ENCODE data around the gene MAP1B.
"Not testable (repeated sequence)": the region's sequence is repeated elsewhere in the genome, so short reads cannot be mapped to it uniquely, and the experiment has no call there.

Gene MAP1B

DNA sequence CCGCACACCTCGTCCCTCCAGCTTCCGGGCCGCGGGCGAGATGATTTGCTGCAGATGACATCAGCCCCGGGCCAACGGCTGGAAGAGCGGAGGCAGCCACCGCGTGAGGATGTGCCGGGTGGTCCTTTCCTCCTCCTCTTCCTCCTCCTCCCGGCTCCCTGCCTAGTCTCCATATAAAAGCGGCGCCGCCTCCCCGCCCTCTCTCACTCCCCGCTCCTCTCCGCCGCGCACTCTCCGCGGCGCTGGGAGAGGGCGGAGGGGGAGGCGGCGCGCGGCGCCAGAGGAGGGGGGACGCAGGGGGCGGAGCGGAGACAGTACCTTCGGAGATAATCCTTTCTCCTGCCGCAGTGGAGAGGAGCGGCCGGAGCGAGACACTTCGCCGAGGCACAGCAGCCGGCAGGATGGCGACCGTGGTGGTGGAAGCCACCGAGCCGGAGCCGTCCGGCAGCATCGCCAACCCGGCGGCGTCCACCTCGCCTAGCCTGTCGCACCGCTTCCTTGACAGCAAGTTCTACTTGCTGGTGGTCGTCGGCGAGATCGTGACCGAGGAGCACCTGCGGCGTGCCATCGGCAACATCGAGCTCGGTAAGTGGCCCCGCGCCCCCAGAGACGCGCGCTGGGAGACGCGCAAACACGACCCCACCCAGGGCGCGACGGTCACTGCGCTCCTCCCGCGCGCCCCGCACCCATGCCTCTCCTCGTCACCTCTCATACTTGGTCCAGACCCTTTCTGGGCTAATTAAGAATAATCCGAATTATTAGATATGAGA is at the start of gene MAP1B:
TSS of gene MAP1B (plus strand) at position 345 of the 770 bp plus-strand sequence. CDS start at position 402, 57 bp downstream.
- DNase-seq, result no peak

GRCh38 chr5:72057816-72058215 is 49.5 kb upstream of the MAP1B start:
- no peak for DNase-seq

DNA sequence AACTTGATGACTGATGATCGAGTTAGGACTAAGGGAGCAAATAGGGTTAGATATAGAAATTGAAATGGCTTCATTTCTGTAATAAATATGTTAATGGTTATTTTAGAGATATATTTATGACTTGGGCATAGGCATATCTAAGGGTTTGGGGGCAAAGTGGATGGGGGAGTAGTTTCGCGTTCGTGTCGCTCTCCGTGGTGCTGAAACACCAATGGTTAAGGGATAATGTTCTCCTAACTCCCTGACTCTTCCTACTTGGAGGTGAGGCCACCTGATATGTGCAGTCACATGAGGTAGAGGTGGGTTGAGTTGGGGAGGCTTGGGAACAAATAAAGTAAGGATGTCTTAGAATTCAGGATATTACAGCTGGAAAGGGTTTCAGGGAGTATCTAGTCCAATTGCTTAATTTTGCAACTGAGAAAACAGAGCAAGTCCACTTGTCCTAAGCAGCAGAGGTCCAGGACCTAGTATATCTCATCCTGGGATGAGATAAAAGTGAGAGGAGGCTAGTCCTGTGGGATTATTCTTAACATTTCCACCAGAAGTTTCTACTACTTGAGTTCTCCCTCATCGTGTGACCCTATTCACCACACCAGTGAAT is 44.0 kb upstream of the MAP1B start:
- no peak for DNase-seq

DNA sequence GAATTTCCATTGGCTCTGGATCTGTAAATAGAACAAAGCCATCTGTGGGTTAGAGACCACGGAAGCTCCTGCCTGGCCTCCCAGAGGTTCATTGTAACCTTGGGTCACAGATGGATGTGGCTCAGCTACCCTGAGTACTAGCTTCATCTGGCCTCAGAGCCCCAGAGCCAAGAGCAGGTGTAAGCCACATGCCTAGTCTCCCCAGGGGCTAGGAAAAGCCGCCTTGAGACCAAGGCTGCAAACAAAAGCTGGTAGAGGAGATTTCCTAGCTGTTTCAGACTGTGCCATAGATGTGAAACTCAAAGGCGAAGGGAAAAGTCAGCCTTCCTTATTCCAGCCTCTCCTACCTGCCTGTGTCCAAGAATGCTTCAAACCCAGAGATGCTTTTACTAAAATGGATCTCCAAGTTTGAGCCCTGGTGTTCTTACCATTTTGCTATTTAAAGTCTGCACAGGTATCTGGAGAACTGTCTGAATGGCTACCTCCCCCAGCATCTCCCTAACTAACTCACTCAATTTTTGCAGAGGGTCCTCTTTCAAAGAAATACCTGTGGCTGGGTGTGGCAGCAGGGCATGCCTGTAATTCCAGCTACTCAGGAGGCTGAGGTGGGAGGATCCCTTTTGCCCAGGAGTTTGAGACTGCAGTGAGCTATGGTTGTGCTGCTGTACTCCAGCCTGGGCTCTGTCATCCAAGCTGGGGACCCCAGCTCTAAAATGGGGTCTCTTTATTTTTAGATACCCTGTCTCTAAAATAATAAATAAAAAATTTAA is 42.3 kb upstream of the MAP1B start:
- DNase-seq, result no peak

DNA sequence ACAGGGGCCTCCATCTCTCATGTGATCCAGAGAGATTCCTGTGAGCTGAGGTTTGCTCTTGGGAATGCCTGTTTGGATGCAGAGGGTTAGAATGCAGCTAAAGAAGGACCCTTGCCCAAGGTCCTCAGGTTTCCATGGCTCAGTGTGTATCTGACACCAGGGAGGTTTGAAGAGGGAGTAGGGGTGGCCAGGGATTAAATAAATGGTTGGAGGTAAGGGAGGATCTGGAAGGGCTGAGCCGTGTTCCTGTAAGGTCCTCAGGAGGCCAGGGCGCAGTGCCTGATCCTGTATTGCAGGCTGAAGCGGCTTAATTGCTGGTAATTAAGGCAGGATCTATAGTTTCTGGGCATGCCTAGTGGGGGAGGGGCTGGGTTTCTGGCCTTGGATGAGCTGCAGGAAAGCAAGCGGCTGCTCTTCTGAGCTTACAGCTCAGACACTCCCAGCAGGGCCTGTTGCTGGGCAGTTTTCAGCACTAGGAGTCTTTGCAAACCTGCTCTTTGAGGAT is 41.5 kb upstream of the MAP1B start:
- no peak for DNase-seq

DNA sequence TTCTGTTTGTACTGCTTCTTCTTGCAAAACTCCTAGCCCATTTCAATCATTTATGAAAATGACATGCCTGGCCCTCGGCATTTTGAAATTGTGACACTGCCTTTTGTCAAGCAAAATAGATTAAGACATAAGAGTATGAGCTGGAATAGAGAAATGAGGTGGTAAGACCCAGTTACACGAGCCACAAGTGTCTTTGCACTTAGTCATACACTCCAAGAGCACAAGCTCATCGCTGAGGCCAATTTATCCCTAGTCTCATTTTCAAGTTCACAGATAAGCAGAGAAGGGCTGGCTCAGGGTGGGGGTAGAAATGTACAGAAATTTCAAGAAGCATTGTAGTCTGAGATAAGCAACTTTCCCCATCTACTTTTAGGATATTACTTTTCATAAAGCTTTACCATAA is 40.6 kb upstream of the MAP1B start:
- DNase-seq, result no peak

DNA sequence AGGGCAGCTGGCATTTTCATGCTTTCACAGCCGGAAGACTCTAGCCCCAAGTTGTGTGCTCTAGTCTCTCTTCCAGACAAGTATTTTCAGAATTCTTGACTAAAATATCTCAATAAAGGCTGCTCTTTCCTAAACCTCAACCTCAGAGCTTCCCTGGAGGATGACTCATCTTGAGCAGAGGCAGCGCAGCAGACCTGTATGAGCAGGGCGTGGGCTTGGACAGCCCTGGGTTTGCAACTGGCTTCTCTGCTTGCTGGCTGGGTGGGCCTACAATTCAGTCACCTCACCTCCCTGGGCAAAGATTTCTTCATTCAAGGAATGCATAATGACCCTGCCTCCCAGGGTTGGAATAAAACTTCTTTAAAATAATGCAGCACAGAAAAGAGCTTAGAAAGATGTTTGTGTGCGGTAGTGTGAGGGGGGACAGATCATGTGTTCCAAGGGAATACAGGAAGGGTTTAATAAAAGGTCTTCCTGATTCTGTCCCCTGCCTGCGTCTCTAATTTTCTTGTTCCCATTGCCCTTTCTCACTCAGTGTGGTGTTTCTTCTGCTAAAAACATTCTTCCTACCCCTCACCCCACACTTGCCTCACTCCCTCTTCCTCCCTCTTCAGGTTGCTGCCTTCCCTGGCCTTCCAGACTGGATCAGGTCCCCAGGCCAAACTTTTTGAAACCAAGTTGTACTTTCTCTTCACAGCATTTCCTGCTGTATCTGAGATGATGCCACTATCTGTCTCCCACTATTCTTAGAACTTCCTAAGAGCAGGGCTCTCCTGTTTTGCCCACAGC is 39.4 kb upstream of the MAP1B start:
- DNase-seq, result no peak

- DNase-seq, result no peak
Observed at GRCh38 chr5:72070529-72070928, 36.7 kb upstream of the MAP1B start.

- DNase-seq, result no peak
Observed at GRCh38 chr5:72071906-72072305, 35.4 kb upstream of the MAP1B start.

- no peak for DNase-seq
Observed at GRCh38 chr5:72074251-72074650, 33.0 kb upstream of the MAP1B start.

GRCh38 chr5:72075461-72075860 is 31.8 kb upstream of the MAP1B start:
- DNase-seq, result no peak

DNA sequence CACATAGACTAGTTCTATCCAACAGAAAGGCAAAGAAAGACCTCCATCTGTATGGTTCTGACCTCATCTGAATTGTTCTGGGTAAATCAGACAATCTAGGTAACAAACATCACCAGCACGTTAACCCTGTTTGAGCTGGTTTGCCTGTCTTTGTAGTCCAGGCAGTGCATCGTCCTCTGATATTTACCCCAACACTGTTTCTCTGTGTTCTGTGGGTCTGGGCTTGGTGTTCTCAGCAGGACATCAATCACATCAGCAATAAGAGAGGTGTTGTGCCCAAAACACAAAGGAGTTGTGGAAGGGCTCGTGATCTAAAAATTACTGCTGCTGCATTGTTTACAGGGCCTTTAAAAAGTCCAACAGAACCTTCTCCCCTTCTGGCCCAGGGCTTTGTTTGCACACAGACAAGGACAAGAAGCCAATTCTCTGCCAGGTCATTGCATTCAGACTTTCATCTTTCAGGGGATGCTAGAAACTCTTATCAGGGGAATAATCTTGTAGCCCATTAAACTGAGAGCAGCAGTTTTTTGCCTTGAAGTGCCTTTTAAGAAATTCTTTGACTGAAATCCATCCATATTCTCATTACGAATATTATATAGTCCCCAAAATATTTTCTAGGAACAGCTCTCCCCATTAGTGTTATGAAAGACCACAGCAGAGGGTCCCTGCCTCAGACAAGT is 30.5 kb upstream of the MAP1B start:
- no peak for DNase-seq

- DNase-seq, result no peak
Observed at GRCh38 chr5:72077390-72077789, 29.9 kb upstream of the MAP1B start.

- DNase-seq, result no peak
Observed at GRCh38 chr5:72079288-72079687, 28.0 kb upstream of the MAP1B start.

GRCh38 chr5:72082048-72082447 is 25.2 kb upstream of the MAP1B start:
- DNase-seq, result no peak

GRCh38 chr5:72084876-72085275 is 22.4 kb upstream of the MAP1B start:
- DNase-seq, result no peak

DNA sequence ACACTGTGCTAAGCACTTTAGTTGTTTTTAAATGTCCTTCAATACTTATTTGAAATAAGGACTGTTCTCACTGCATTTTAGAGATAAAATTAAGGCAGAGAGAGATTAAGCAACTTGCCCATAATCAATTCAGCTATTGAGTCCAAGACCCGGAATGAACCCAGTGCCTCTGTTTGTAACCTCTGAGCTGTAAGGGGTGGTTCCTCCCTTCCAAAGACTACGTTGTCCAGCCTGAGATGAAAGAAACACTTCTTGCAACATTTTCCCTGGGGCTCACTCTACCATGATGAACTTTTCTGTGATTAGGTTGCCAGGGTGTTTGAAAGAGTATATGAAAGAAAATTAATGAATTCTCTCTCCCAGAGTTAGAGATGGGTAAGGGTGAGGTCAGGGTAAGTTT is 22.0 kb upstream of the MAP1B start:
- DNase-seq, result no peak

DNA sequence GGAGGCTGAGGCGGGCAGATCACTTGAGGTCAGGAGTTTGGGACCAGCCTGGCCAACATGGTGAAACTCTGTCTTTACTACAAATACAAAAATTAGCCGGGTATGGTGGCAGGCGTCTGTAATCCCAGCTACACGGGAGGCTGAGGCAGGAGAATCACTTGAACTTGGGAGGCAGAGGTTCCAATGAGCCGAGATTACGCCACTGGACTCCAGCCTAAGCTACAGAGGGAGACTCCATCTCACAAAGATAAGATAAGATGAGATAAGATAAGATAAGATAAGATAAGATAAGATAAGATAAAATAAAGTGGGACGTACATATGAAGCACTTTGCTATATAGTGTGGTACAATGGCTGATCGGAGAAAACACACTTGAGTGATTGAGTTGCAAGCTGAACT is 17.6 kb upstream of the MAP1B start:
- DNase-seq, result not testable (repeated sequence)

DNA sequence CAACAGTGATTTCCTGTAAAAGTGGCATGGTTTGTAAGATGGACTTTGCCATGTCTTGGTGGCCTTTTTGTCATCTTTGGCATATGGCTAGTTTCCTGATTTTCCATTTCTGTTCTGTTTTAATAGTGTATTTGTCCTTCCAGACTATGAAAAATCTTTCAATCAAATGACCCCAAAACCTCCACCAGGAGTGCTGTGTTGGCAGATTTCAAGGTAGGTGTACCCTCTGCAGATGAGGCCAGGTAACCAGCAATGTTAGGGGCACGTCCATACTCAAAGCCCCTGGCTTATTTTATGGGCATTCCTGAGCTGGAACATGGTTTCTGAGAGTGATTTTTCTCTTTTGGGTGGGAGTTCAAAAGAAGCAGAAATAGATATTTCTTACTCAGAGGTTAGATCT is 15.2 kb upstream of the MAP1B start:
- no peak for DNase-seq

- DNase-seq, result no peak
Observed at GRCh38 chr5:72093217-72093616, 14.1 kb upstream of the MAP1B start.

GRCh38 chr5:72093824-72094223 is 13.5 kb upstream of the MAP1B start:
- DNase-seq, result no peak

DNA sequence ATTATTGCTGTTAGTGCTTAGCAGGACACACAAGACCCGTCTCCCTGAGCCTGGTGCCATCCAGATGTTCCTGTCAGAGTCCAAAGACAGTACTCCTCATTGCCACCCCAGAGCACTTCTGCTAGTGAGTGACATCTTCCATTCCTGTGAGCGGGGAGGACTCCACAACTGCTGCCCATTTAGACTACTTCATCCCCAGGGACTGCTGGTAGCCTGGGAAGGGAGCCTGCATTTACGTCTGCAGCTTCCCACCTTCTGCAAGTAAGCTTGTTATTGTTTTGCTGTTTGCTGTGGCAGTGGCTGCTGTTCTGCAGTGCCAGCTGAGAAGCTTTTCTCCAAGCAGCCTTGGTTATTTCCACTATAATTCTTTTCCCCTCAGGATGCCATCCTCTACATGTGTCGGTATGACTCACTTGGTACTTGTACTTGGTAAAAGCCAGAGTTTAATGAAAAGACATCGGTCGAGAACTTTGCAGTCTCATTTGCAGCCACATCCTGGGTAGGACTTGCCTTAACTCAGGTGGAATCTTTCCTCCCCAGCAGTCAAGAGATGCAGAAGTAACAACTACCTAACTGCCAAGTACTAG is 10.6 kb upstream of the MAP1B start:
- DNase-seq, result no peak

Measured in activated CD4-positive, alpha-beta T cell treated with anti-CD3 and anti-CD28 coated beads, Interleukin-2, amount 50 U/mL, for 1 hour (primary cell).